ENCODE measurements around the gene ZBTB20. TPM values are rescaled to one million over a fixed set of nuclear protein-coding genes. Genes with fewer than 3 reads are reported as not detected.

Gene ZBTB20
- polyA plus RNA-seq, 1 of the 3 experiments (the other 2 are of a cell fraction): 0.43 TPM

DNA sequence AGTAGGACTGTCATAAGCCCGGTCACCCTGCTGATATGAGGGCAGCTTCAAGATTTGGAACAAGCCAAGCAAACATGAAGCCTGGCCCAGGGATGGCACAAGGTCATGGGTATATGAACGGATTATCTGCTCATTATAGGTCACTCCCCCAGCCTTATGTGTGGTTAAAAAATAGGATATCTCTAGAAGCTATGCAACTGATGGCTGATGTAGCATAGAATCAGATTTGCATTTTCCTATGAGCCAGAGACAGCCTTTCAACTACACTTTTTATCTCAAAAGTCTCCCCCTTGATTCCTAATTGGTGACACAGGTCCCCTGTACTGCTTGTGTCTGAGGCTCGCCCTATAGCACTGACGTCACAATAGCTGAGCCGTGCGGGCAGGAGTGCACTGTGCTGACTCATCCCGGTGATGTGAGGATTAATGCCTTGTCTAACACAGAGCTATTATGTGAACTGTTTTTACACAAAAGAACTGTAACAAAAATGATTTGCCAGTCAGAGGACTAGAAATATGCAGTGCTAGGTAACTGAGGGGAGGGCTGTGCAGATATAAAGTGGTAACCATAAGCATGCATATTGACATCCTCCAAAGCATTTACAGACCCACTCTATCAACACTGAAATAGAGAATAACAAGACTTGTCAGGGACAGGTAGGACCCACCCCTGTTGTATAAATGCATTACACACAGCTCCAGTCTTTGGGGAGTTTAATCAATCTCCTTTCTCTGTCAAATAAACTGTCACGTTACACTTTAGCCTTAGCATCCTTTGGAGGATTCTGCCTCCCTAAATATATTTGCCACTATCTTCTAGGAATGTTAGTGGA lies 648.3 kb downstream of the ZBTB20 start:
- H3K9me2 ChIP-seq: no peaks in the 10 kb centered on the region
- H3K4me1 ChIP-seq (ENCODE audit: control insufficient read depth in 1 of 2, insufficient read depth in 2 of 2, low read depth in 1 of 2, low read length in 1 of 2): peaks cover 0 to 6% of the 10 kb centered on the region in 2 experiments; a peak in 2 of 4 replicates
- H3K4me3 ChIP-seq (ENCODE audit: low read depth in 2 of 2, low read length in 1 of 2): no peak overlapping the region
- H3K79me2 ChIP-seq (ENCODE audit: insufficient read depth): no peaks in the 10 kb centered on the region
- ChIA-PET POLR2A (no interaction called here), CTCF (no interaction called here)
- no peak overlapping the region for H3K4me2 ChIP-seq
- no peaks in the 10 kb centered on the region for H3K27me3 ChIP-seq (ENCODE audit: insufficient read depth)
- no peaks in the 10 kb centered on the region for H4K20me1 ChIP-seq (ENCODE audit: insufficient read depth)
- H3K9ac ChIP-seq: no peak overlapping the region
- 38% methylated on average over 8 of the region's 8 CpGs for WGBS (ENCODE audit: low lambda C conversion rate)
- no peak overlapping the region for H2AFZ ChIP-seq (ENCODE audit: low read depth)
- no peaks in the 10 kb centered on the region for H3K36me3 ChIP-seq (replicated peaks in 1 of 2; ENCODE audit: control insufficient read depth in 1 of 2, insufficient read depth in 2 of 2, low read length in 1 of 2)
- peak overlapping the region in 1 of 2 experiments; percentile 55; a peak in 2 of 4 replicates for H3K27ac ChIP-seq (ENCODE audit: low read depth in 2 of 2, low read length in 1 of 2)
- no peaks in the 10 kb centered on the region for H3K9me3 ChIP-seq
- no peaks in the 10 kb centered on the region for H3F3A ChIP-seq (replicated peaks; ENCODE audit: insufficient read depth)
- DNase-seq: no peak
- peak; percentile 60; the same call in 1 of the 2 replicates for TF ChIP-seq JUND (IDR thresholded peaks at IDR 0.05)
- TF ChIP-seq NRF1 (IDR thresholded peaks at IDR 0.05; ENCODE audit: low read depth, low read length): no peak
- TF ChIP-seq GATA2 (CRISPR knock-in tag; IDR thresholded peaks at IDR 0.05): no peak
- TF ChIP-seq RFX5 (IDR thresholded peaks at IDR 0.05; ENCODE audit: low read length): no peak
- TF ChIP-seq, protein P1, sequence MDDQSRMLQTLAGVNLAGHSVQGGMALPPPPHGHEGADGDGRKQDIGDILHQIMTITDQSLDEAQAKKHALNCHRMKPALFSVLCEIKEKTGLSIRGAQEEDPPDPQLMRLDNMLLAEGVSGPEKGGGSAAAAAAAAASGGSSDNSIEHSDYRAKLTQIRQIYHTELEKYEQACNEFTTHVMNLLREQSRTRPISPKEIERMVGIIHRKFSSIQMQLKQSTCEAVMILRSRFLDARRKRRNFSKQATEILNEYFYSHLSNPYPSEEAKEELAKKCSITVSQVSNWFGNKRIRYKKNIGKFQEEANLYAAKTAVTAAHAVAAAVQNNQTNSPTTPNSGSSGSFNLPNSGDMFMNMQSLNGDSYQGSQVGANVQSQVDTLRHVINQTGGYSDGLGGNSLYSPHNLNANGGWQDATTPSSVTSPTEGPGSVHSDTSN (IDR thresholded peaks at IDR 0.05): peak; percentile 92
- TF ChIP-seq, protein P2, sequence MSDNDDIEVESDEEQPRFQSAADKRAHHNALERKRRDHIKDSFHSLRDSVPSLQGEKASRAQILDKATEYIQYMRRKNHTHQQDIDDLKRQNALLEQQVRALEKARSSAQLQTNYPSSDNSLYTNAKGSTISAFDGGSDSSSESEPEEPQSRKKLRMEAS (IDR thresholded peaks at IDR 0.05; ENCODE audit: low read depth): no peak
- TF ChIP-seq TCF12 (IDR thresholded peaks at IDR 0.05): peak; percentile 27; the same call in 1 of the 2 replicates
- peak; percentile 81 for TF ChIP-seq FOSL2 (IDR thresholded peaks at IDR 0.05; ENCODE audit: borderline replicate concordance, low read depth)
- TF ChIP-seq, protein P3, sequence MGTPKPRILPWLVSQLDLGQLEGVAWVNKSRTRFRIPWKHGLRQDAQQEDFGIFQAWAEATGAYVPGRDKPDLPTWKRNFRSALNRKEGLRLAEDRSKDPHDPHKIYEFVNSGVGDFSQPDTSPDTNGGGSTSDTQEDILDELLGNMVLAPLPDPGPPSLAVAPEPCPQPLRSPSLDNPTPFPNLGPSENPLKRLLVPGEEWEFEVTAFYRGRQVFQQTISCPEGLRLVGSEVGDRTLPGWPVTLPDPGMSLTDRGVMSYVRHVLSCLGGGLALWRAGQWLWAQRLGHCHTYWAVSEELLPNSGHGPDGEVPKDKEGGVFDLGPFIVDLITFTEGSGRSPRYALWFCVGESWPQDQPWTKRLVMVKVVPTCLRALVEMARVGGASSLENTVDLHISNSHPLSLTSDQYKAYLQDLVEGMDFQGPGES (IDR thresholded peaks at IDR 0.05; ENCODE audit: low read depth, low read length): no peak

DNA sequence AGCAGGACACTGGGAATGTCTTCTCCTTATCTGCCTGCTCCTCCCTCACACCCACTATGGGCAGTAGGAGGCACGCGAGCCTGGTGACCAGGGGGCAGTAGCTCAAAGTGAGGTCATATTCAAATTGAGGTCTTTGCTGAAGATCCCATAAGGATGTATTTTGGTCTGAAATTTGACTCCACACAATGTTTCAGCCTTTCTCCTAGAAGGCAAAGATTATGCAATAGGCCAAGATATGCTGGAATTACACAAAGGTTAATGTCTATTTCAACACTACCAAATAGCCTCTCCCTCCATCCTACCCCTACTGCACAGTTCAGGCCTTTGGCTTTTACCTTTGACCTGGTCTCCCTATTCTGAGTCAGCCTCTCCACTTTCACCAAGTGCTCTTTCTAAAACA lies 650.2 kb downstream of the ZBTB20 start:
- Histone ChIP-seq H3K9me2 (no peaks in the 10 kb centered on the region), H3F3A (replicated peaks; ENCODE audit: insufficient read depth) (no peaks in the 10 kb centered on the region), H3K27me3 (ENCODE audit: insufficient read depth) (no peaks in the 10 kb centered on the region), H3K27ac (ENCODE audit: low read depth in 2 of 2, low read length in 1 of 2) (no peak overlapping the region), H4K20me1 (ENCODE audit: insufficient read depth) (no peaks in the 10 kb centered on the region), H3K9ac (no peak overlapping the region), H3K4me2 (no peak overlapping the region), H2AFZ (ENCODE audit: low read depth) (no peak overlapping the region), H3K36me3 (replicated peaks in 1 of 2; ENCODE audit: control insufficient read depth in 1 of 2, insufficient read depth in 2 of 2, low read length in 1 of 2) (no peaks in the 10 kb centered on the region), H3K4me1 (ENCODE audit: control insufficient read depth in 1 of 2, insufficient read depth in 2 of 2, low read depth in 1 of 2, low read length in 1 of 2) (peaks cover 0 to 6% of the 10 kb centered on the region in 2 experiments; a peak in 2 of 4 replicates), H3K4me3 (ENCODE audit: low read depth in 2 of 2, low read length in 1 of 2) (no peak overlapping the region), H3K79me2 (ENCODE audit: insufficient read depth) (no peaks in the 10 kb centered on the region), H3K9me3 (no peaks in the 10 kb centered on the region)
- POLR2A ChIA-PET: no interaction called here
- WGBS (ENCODE audit: low lambda C conversion rate): 92% methylated on average over 2 of the region's 2 CpGs
- DNase-seq: no peak
- CTCF ChIA-PET: no interaction called here
- TF ChIP-seq, protein P2 (IDR thresholded peaks at IDR 0.05; ENCODE audit: low read depth): no peak
- TF ChIP-seq MEF2A (IDR thresholded peaks at IDR 0.05; ENCODE audit: borderline replicate concordance, low read depth) (no peak), RAD21 (IDR thresholded peaks at IDR 0.05; ENCODE audit: low read length) (no peak), RCOR1 (IDR thresholded peaks at IDR 0.05; ENCODE audit: low read length) (no peak), FOXJ3 (CRISPR knock-in tag; IDR thresholded peaks at IDR 0.05) (no peak), GABPA (IDR thresholded peaks at IDR 0.05; ENCODE audit: low read depth) (no peak), SIN3A (IDR thresholded peaks at IDR 0.05; ENCODE audit: borderline replicate concordance, low read depth, low read length) (no peak), TCF12 (IDR thresholded peaks at IDR 0.05) (no peak), GATA2 (CRISPR knock-in tag; IDR thresholded peaks at IDR 0.05) (no peak)
- TF ChIP-seq, protein P4, sequence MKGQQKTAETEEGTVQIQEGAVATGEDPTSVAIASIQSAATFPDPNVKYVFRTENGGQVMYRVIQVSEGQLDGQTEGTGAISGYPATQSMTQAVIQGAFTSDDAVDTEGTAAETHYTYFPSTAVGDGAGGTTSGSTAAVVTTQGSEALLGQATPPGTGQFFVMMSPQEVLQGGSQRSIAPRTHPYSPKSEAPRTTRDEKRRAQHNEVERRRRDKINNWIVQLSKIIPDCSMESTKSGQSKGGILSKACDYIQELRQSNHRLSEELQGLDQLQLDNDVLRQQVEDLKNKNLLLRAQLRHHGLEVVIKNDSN (IDR thresholded peaks at IDR 0.05; ENCODE audit: borderline replicate concordance, low read depth): no peak
- TF ChIP-seq, protein P3 (IDR thresholded peaks at IDR 0.05; ENCODE audit: low read depth, low read length): no peak
- TF ChIP-seq, protein P5, sequence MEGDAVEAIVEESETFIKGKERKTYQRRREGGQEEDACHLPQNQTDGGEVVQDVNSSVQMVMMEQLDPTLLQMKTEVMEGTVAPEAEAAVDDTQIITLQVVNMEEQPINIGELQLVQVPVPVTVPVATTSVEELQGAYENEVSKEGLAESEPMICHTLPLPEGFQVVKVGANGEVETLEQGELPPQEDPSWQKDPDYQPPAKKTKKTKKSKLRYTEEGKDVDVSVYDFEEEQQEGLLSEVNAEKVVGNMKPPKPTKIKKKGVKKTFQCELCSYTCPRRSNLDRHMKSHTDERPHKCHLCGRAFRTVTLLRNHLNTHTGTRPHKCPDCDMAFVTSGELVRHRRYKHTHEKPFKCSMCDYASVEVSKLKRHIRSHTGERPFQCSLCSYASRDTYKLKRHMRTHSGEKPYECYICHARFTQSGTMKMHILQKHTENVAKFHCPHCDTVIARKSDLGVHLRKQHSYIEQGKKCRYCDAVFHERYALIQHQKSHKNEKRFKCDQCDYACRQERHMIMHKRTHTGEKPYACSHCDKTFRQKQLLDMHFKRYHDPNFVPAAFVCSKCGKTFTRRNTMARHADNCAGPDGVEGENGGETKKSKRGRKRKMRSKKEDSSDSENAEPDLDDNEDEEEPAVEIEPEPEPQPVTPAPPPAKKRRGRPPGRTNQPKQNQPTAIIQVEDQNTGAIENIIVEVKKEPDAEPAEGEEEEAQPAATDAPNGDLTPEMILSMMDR (IDR thresholded peaks at IDR 0.05): no peak
- TF ChIP-seq, protein P1 (IDR thresholded peaks at IDR 0.05): no peak

Data from SK-N-SH (cell line).